22Rv1 (cell line): ENCODE measurements around the gene GPX4.

Experiments
- CTCF ChIP-seq: fragments of 450-650 bp; IDR thresholded peaks from 2 replicates; pipeline ENCODE4 v1.5.1; 2017; ENCODE audit warnings: mild to moderate bottlenecking
- ZFX ChIP-seq: fragments of 450-650 bp; IDR thresholded peaks from 2 replicates; pipeline ENCODE4 v1.6.1; 2017; ENCODE audit warnings: antibody characterized with exemption, borderline replicate concordance

- TF ChIP-seq CTCF = no peak
- TF ChIP-seq ZFX = no peak
These were observed 30.6 kb downstream of the GPX4 start for GRCh38 chr19:1134431-1134830.
